GM12872 (cell line): ENCODE results near the gene TAB3.

Source experiments
- TF ChIP-seq, protein P1 (sequence below): IDR thresholded peaks from 3 replicates; pipeline ENCODE4 v1.5.1; 2011; ENCODE audit warnings: low read depth, mild to moderate bottlenecking, low read length, moderate library complexity; ENCODE audit not compliant: insufficient read depth

The TAB3 gene

GRCh38 chrX:30889147-30890140 is at the start of gene TAB3:
Gene TAB3 (minus strand): TSS chrX:30889254. CDS start chrX:30859588, 29,666 bp downstream.
- TF ChIP-seq, protein P1, sequence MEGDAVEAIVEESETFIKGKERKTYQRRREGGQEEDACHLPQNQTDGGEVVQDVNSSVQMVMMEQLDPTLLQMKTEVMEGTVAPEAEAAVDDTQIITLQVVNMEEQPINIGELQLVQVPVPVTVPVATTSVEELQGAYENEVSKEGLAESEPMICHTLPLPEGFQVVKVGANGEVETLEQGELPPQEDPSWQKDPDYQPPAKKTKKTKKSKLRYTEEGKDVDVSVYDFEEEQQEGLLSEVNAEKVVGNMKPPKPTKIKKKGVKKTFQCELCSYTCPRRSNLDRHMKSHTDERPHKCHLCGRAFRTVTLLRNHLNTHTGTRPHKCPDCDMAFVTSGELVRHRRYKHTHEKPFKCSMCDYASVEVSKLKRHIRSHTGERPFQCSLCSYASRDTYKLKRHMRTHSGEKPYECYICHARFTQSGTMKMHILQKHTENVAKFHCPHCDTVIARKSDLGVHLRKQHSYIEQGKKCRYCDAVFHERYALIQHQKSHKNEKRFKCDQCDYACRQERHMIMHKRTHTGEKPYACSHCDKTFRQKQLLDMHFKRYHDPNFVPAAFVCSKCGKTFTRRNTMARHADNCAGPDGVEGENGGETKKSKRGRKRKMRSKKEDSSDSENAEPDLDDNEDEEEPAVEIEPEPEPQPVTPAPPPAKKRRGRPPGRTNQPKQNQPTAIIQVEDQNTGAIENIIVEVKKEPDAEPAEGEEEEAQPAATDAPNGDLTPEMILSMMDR: no peak

GRCh38 chrX:30938295-30938694 is 49.2 kb upstream of the TAB3 start:
- TF ChIP-seq, protein P1: no peak

- TF ChIP-seq, protein P1: no peak
Observed at GRCh38 chrX:30935985-30936384, 46.9 kb upstream of the TAB3 start.

DNA sequence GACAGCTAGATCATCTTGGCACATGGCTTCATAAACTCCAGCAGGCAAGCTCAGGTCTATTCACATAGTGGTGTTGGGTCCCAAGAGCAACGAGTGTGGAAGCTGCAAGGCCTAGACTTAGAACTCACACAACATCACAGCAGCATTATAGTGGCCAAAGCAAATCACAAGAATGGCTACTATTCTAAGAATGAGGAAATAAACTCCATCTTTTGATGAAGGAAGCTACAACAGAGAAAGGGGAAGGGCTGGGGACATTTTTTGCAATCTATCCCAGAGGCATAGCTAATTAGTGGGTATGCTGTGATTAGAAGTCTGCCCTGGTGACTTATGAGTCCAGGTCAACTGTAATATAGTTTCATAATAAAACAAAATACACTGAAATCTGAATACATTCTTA is 42.9 kb upstream of the TAB3 start:
- TF ChIP-seq, protein P1: no peak

DNA sequence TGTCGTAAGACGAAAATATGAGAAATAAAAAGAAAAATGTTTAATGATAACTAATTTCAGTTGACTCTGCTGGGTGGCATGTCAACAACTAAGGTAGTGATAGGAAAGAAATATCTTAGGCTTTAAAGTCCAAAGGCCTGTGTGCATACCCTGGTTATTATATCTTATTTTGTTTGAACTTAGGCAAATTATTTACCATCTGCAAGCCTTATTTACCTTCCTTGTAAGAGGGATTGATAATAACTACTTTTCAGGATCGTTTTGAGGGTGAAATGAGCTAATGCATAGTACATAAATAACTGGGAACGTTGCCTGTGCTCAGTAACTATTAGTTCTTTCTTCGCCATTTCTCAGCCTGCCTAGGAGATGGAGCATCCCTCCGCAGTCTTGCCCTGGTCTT is 41.6 kb upstream of the TAB3 start:
- TF ChIP-seq, protein P1: no peak

GRCh38 chrX:30930143-30930542 is 41.1 kb upstream of the TAB3 start:
- TF ChIP-seq, protein P1: no peak

- TF ChIP-seq, protein P1: no peak
Observed at GRCh38 chrX:30920271-30920670, 31.2 kb upstream of the TAB3 start.
